HG02970 (cell line): ENCODE results near the gene IKZF1.
A peak's percentile ranks its signal among the peaks of the same experiment; 100 is the strongest.

Experiments
- ATAC-seq: cut with Tn5 transposase; IDR thresholded peaks from one replicate; pipeline ENCODE4 v1.9.1; 2021; ENCODE audit warnings: mild to moderate bottlenecking, moderate library complexity, moderate number of reproducible peaks; ENCODE audit not compliant: unreplicated experiment, low FRiP score

Gene IKZF1

DNA sequence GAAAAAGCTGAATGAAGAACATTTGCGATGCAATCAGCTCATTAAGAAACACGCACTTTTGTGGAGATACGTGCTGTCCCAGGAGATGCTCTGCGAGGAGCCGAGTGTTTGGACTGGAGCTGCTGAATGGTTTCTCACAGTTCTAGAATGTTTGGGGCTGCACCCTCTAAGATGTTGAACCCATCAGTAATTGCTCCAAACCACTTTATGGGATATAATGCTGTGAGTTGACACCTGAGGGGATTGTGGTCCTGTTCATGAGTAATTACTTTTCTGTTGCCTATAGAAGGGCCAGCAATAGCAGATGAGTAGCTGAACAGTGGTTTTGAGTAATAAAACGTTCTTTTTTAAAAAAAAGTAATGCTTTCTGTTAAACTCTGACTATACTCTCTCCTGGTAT, 63.1 kb downstream of the IKZF1 start:
- ATAC-seq, result no peak

GRCh38 chr7:50368366-50368765, 63.9 kb downstream of the IKZF1 start:
- no peak for ATAC-seq

GRCh38 chr7:50369143-50370026, 64.9 kb downstream of the IKZF1 start:
- ATAC-seq, result no peak

DNA sequence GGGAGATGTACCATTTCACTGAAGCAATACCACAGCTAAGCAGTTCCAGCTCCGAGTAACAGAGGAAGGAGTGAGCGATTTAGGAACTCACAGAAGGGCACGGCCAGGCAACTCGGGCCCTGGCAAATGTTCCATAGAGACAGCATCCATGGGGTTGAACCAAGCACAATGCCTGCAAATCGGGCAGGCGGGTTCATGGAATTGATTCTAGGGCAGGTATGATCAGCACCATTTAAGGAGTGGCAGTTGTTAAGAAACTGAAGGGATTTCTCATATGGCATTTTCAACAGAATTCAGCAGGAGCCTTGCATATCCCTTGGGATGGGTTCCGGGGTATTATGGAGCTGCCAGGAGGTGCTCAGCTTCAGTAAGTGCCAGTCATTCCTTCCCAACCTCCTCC, 66.4 kb downstream of the IKZF1 start:
- no peak for ATAC-seq

DNA sequence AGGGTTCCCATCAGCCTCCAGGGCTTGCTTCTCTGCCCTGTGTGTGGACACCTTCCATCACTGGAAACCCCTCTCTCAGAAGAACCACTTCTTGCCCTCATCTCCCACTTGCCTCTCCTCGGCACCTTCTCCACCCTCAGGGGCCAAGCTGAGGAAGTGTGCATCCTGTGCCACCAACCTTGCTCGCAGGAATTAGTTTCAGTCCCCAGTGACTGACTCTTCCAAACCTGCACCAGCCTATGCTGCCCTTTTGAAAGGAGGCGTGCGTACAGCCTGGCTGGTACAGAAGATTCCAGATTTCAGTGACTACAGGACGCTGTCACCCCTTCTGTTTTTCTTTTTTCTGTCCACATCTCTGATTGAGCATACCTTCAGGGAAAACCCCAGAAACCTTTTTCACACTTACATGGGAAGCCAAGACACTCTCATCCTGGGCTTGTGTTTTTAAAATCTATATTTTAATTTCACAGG, 67.1 kb downstream of the IKZF1 start:
- no peak for ATAC-seq

DNA sequence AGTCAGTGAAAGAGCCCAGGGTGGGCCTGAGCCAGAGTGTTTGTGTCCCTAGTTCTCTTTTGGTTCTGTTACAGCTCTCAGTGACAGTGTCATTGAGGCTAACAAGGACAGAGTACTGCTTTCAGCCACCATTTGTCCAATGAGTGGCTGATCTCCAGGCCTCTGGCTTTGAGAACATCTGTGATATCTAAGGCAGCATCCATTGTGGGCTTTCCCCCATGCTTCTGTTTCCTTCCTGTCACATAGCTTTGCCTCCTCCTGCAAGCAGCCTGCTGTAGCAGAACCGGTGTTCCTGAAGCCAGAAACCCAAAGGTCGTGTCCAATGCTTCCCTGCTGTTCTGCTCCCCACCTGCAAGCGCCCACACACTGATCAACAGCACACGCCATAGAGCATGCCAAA, 68.4 kb downstream of the IKZF1 start:
- ATAC-seq, result no peak

DNA sequence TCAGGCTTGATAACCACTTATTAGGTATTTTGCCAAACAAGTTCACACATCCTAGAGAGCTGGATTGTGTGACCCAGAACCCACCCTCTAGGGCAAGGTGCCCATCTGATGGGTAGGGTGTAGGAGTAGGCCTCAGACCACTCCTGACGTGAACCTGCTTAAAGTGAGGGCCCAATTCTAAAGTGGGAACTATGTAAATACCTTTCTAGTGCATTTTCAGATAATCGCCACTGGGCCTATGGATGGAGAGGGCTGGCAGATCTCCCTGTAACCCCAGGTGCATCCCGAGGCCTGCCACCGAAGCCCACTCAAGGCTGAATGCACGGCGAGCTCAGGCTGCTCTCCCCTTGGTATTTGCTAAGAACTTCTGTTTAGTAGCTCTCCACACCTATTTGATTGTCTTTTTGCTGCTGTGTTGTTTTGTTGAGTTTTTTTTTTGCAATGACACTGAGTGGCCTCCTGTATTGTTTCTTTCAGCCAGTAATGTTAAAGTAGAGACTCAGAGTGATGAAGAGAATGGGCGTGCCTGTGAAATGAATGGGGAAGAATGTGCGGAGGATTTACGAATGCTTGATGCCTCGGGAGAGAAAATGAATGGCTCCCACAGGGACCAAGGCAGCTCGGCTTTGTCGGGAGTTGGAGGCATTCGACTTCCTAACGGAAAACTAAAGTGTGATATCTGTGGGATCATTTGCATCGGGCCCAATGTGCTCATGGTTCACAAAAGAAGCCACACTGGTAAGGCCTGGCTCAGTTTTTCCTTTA, 71.7 kb downstream of the IKZF1 start:
- ATAC-seq, result no peak

- ATAC-seq, result no peak
Observed at GRCh38 chr7:50377356-50377755, 72.8 kb downstream of the IKZF1 start.

GRCh38 chr7:50379082-50379481, 74.6 kb downstream of the IKZF1 start:
- ATAC-seq, result no peak

GRCh38 chr7:50379539-50379938, 75.0 kb downstream of the IKZF1 start:
- ATAC-seq, result no peak

GRCh38 chr7:50382455-50382854, 77.9 kb downstream of the IKZF1 start:
- no peak for ATAC-seq

- ATAC-seq, result no peak
Observed at GRCh38 chr7:50387351-50387750, 82.8 kb downstream of the IKZF1 start.

GRCh38 chr7:50389961-50390360, 85.4 kb downstream of the IKZF1 start:
- ATAC-seq, result no peak

GRCh38 chr7:50391386-50391785, 86.9 kb downstream of the IKZF1 start:
- no peak for ATAC-seq

DNA sequence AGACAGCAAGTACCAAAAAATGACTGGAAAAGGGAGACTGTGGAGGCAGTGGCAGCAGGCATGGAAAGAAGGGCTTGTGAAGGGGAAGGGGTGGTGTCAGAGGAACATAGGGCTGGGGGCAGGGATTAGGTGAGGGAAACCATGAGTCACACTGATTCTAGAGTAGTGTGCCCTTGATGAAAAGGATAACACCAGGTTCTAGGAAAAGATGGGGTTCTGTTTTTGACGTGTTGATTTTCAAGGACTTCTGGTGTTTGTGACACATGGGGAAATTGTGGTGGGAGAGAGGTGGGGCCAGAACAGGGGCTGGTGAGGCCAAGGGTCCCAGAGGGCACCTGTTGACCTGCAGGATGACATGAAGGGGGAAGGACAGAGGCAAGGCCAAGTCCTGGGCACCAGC, 88.6 kb downstream of the IKZF1 start:
- ATAC-seq, result no peak

- no peak for ATAC-seq
Observed at GRCh38 chr7:50393547-50394252, 89.2 kb downstream of the IKZF1 start.

DNA sequence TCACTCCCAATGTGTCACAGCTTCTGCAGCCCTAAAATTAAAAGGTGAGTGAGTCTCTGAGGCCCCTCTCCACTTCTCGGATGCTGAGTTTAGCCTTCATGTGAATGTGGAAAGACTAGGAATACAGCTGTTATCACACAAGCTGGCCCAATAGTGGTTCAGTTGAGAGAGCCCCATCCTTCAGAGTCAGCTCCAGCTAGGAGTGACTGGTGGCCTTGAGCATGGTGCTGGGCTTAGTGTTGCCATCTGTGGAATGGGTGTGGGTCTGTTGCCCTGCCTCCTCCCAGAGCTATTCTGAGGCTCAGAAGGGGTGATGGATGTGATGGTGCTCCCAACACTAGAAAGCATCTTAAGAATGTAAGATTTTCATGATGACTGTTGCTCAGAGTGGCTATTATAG, 89.8 kb downstream of the IKZF1 start:
- no peak for ATAC-seq

- ATAC-seq, result no peak
Observed at GRCh38 chr7:50396856-50397255, 92.3 kb downstream of the IKZF1 start.

DNA sequence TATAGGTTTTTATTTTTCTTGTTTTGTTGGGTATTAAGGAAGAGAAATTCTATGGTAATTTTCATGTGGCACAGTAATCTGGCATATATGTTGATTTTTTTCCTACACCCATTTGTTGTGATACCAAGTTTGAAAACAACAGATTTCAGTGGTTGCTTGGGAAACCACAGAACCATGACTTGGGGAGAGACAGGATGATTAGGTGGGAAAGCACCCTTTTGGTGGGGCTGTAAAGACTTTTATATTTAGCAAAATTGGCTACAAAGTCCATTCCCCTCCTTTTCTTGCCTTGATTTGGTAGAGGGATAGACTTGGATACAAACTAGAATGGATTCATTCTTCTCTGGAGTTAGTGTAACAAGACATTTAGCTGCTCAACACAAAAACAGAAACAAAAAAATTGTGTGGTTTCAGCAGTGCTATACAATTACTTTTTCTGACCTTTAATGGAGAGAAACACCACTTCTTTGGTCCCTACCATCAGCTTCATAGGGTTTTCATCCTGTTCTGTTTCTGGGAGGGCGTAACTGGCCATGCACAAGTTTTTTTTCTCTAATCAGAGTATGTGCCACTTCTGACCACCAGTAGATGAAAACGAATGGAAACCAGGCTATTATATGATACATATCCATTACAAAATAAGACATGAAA, 92.9 kb downstream of the IKZF1 start:
- ATAC-seq, result peak; percentile 58

- ATAC-seq, result no peak
Observed at GRCh38 chr7:50397971-50398324, 93.4 kb downstream of the IKZF1 start.

DNA sequence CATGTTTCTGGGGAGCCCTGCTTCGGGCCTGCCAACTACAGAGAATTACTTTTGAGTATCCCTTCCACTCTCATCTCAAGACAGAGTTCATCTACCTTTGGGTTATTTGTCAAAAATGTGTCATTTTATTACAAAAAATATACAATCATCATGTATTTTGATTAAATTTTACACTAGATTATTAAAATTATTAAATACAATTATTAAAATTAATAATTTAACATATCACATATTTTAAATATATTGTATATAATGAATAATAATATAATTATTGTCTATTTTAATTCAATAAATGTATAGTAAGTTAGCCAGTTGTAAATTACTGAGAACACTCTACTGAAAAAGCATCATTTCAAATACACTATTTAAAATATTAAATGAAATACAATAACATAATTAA, 94.7 kb downstream of the IKZF1 start:
- no peak for ATAC-seq
